GM19438 (cell line): ENCODE results near the gene WDR62.

Experiments
- ATAC-seq: cut with Tn5 transposase; IDR thresholded peaks from one replicate; pipeline ENCODE4 v1.9.1; 2021; ENCODE audit warnings: low read depth; ENCODE audit not compliant: unreplicated experiment

WDR62 gene

DNA sequence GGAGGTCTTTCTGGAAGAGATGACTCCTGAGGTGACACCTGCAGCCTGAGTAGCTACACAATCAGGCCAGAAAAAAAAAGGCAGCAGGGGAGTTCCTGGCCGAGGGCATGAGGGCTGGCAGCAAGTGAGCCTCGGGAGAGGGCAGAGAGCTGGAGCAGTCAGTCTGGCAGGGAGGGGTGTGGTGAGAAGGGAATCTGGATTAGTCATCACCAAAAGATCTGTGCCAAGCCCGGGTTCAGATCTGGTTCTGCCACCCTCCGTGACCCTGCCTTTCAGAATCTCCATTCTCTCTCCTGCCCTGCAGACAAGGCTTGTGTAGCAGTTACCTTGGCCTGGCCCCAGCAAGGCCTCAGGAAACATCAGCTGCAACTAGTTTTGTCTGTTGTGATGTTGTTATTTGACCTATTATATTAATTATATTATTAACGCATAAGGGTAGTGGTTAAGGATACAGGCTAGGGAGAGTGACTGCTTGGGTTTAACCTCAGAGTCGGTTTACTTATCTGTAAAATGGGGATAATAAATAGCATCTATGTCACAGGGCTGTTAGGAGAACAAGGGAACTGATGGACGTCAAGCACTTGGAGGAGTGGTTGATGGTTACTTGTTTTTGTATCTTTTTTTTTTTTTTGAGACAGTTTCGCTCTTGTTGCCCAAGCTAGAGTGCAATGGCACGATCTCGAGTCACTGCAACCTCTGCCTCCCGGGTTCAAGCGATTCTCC is 82.4 kb downstream of the WDR62 start:
- ATAC-seq: no peak

DNA sequence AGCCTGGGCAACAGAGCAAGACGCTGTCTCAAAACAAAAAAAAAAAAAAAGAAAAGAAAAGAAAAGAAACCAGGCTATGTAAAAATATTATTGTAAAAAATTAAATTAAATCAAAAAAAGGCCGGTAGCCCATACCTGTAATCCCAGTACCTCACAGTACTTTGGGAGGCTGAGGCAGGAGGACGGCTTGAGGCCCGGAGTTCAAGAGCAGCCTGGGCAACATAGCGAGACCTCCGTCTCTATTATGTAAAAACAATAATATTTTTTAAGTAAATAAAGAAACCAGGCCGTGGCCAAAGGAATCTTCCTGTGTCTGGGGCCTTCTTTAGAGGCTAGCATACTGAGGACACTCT is 84.4 kb downstream of the WDR62 start:
- ATAC-seq: no peak

DNA sequence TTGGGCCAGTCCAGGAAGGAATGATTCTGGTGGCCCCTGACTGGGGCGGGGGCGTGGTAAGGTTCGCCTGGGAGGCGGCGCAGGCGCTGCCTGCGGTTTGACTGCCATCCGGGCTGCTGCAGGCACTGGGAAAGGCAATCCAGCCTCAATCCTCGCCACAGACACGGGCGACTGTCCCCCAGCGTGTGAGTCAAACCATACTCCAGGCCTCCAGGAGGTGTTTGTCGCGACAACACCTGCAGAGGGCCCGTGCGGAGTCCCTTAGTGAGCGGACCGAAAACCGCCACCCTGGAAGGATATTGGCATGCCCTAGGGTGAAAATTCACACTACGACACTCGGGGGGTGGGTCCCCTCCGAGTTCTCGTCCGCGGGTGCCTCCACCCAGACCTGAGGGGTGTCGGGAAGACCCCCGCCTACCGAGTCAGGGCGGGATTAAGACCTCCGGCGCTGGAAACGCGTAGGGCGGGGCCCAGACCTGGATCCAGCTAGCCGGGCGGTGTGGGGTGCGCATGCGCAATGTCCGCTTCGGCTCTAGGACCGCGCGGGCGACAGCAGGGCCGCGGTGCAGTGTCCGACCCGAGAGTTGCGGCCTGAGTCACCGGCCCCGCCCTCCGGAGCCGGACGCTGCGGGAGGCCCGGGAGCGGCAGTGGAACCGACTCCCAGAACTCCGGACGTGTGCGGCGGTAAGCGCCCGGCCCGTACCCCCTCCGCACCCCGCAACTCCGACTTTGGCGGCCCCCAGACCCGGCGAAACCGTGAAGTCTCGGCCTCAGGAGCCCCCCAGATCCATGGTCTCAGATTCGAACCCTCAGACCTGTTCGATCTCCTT is 85.0 kb downstream of the WDR62 start, which contains the start of gene CAPNS1:
TSS of gene CAPNS1 (plus strand) at position 594 of the 831 bp plus-strand sequence. CDS start 946 bp downstream, outside the sequence.
- ATAC-seq: peak; percentile 83

DNA sequence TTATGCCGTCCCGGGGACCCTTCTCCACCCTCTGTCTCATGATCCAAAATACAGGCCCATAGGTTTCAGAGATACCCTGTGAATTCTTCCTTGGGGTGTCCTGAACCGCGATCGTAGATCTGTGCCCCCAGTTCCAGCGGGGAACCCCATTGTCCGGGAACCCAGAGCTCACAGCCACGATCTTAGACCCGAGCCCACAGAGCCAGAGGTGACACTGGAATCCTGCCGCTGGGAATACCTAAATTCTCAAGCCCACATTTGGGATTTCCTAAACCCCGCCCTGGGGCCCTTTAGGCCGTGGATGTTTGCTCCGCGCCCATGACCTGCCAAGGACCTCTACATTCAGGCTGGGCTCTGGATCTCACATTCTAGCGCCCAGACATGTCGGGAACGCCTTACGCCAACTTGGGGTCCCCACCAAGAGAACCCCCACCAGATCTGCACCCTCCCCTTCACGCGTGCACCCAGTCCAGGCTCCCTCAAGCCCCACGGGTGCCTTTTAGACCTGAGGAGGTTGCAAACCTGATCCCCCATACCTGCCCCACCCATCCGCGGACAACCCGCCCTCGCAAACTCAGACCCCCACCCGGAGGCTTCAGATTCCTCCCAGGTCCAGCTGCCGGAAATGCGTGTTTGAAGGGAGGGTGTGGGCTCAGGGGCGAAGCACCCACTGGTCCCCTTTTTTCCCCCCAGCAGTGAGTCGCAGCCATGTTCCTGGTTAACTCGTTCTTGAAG is 85.8 kb downstream of the WDR62 start:
- ATAC-seq: peak; percentile 20

DNA sequence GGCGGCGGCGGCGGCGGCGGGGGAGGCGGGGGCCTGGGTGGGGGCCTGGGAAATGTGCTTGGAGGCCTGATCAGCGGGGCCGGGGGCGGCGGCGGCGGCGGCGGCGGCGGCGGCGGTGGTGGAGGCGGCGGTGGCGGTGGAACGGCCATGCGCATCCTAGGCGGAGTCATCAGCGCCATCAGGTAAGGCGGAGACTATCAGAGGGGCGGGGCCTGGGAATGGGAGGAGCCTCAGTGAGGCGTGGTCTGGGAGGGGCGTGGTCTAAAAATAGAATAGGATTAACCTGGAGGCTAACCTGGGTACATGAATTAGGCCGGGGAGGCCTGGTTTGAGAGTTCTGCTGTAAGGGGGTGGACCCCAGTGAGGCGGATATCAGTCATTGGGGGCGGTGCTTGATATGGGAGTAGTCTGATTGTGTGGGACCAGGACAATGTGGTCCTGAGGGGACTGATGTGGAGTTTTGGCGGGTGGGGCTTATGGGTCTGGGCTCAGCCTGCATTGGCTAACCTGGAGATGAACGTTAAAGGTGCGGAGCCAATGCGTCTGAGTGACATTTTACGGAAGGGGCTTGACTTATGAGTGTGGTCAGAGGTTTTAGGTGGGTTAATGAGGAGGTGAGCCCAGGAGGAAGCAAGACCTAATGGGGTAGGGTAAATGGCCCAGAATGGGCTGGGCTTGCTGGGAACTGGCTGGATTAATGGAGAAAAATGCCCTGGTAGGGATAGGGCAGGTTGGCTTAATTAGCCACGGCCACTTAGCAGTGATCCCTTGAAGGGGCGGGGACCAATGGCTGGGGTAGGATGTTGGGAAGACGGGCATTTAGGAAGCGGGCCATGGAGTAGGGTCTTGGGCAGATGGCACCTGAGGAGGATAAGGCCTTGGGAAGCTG is 86.6 kb downstream of the WDR62 start:
- peak; percentile 47 for ATAC-seq

DNA sequence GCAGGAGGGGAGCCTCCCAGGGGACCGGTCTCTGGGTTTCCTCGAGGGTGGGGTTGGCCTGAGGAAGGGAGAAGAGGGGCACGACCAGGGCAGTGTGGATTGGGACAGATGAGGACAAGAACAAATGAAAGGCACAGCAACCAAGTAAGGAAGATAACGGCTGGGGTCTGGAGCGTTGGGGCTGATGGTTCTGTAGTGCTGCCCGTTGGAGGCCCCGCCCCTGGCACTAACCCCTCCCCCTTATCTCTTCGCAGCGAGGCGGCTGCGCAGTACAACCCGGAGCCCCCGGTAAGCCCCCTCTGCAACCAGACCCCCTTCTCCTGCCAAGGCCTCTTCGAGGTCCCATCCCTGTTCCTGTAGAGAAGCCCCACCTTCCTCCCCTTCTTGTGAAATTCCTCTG is 87.3 kb downstream of the WDR62 start:
- ATAC-seq: no peak

DNA sequence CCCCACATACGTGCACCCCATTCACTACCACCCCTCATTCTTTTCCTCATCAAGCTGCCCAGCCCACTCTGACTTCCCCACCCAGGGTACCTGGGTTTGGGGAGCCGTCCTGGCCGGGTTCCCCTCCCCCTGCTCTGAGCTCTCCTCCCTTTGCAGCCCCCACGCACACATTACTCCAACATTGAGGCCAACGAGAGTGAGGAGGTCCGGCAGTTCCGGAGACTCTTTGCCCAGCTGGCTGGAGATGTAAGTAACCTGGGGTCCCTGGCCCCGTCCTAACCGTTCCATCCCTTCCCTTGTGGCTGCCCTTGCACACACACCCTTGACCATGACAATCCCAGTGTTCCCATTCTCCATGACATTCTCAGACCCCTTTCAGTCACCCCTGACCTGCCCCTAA is 87.8 kb downstream of the WDR62 start:
- ATAC-seq: no peak

DNA sequence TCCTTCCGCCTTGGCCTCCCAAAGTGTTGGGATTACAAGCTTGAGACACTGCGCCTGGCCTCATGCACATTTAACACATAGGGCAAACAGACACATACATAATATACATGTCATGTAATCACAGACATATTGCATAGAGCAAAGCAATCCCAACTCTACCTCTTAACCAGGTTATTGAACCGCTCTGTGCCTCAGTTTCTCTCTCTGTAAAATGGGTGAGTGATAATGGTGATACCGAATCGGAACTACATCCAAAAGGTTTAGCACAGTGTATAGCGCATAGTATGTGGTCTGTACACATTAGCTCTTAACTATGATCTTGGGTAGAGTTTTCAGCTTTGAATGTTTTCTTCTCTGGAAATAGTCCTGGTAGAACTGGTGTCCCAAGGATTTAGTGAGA is 89.9 kb downstream of the WDR62 start:
- ATAC-seq: no peak

DNA sequence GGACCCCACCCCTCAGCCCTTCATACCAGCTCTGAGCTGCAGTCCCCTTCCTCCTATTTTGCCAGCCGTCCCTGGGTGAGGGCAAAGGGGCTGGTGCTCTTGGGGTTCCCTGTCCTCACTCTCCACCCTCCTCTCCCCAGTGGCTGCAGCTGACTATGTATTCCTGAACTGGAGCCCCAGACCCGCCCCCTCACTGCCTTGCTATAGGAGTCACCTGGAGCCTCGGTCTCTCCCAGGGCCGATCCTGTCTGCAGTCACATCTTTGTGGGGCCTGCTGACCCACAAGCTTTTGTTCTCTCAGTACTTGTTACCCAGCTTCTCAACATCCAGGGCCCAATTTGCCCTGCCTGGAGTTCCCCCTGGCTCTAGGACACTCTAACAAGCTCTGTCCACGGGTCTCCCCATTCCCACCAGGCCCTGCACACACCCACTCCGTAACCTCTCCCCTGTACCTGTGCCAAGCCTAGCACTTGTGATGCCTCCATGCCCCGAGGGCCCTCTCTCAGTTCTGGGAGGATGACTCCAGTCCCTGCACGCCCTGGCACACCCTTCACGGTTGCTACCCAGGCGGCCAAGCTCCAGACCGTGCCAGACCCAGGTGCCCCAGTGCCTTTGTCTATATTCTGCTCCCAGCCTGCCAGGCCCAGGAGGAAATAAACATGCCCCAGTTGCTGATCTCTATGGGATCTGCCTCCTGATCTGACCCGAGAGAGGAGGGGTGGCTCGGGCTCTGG is 95.1 kb downstream of the WDR62 start:
- ATAC-seq: no peak

DNA sequence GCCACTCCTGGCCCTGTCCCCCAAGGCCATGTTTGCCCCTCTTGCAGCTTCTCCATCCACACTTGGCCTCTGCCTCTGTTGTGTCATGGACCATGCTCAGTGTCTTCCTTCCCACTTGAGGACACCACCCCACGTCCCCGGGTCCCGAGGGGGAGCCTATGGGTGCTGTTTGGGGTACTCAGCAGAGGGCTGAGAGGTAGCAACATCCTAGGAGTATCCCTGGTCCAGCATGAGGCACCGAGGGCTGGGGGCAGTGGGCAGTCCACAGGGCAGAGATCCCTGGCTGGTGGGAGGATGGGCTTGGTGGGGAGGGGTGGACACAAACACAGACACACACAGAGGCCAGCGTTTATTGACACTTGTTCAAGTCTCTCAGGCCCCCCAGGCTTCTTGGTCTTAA is 95.9 kb downstream of the WDR62 start:
- no peak for ATAC-seq

DNA sequence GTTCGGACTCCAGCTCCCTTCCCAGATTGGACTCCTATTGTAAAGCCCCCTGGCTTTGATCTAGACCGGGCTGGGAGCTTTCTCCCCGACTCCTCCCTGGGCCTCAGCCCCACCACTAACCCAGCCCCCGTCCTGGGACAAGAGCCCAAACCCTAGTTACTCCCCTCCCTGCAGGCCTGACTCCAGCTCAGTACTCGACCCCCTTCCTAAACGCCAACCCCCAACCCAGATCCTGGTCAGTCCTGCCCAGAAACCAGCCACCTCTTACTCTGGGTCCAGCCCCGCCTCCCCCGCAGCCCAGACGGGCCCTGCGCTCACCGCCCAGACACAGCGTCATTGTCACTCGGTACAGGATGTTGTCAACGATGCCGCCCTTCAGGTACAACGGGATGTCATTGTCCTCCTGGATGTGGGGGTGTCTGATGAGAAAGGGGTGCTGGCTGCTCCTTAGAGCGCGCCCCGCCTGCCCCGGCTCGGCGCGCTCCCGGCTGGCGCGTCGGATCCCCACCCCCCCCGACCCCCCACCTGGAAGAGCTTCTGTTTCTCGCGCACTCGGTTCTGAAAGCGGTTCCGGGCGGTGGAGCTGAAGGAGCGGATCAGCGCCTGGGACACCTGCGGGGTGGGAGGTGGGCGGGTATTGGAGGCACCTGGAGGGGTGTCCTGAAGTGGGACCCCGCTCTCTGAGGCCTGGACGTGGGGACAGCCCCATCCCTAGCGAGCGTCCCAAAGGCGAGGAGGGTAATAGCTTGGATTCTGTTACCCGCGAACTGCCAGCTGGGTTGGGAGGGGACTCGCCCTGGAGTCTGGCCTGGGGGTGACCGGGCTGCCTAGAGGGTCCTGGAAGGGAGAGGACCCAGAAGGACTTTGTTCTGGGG is 96.7 kb downstream of the WDR62 start:
- ATAC-seq: no peak

DNA sequence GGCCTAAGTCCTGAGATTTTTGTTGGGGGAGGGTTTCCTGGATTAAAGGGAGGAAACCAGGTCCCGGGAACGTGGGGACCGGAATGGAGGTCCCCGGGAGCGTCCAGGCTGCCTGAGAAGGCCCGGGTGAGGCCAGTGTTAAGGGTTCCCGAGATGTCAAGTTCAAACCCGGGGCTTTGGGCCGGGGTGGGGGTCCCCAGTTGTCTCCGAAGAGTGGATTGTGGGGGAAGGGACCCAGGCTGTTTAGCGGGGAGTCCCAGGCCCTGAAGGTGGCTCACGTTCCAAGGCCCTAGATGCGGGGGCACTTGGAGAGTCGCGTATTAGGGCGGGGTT is 97.3 kb downstream of the WDR62 start:
- ATAC-seq: no peak

DNA sequence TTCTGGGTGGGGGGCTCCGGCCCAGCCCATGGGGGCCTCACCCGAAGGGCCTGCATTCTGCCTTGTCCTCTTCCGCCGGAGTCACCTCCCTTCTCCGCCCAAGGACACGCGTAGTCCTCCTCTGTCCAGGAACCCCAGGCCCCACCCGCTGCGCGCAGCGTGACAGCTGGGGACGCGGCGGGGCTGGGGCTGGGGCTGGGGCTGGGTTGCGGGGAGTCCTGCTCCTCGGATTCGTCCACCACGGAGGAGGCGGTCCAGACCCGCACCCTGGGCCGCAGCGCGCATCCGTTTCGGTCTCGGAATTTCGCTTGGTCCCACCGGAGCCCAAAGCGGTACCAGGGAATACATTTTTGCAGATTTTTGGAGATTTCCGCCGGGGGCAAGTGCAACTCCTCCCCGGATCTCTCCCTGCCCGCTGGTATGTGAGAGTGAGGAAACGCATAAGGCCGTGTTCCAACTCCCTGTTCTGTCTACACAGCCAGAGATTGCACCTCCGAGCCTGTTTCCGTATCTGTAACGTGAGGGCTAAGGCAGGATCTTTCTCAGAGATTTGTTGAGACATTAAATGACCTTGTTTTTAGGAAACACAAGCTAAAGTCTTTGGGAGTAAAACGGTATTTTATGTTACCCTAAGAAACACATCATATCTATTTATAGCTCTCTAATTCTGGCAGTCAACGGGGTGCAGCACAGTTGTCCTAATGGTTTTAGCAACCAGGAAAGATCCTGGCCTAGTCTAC is 97.8 kb downstream of the WDR62 start, which contains the start of gene COX7A1:
TSS of gene COX7A1 (minus strand) at position 96 of the 740 bp plus-strand sequence. CDS start at position 56, 40 bp downstream.
- ATAC-seq: no peak

DNA sequence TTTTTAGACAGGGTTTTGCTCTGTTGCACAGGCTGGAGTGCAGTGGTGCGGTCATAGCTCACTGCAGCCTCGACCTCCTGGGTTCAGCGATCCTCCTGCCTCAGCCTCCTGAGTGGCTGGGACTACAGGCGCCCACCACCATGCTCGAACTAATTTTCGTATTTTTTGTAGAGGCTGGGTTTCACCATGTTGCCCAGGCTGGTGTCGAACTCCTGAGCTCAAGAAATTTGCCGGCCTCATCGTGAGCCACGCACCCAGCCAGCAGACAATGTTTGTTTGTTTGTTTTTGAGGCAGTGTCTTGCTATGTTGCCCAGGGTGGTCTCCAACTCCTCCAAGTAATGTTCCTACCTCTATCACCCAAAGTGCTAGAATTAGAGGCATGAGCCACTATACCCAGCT is 98.4 kb downstream of the WDR62 start:
- ATAC-seq: no peak
